Brain pericyte (primary cell): ENCODE data around the gene BET1.

Experiments
- DNase-seq: peaks from one replicate; pipeline ENCODE4 v3.0.0-alpha.2; 2012; ENCODE audit warnings: low read depth, low spot score

BET1 gene

DNA sequence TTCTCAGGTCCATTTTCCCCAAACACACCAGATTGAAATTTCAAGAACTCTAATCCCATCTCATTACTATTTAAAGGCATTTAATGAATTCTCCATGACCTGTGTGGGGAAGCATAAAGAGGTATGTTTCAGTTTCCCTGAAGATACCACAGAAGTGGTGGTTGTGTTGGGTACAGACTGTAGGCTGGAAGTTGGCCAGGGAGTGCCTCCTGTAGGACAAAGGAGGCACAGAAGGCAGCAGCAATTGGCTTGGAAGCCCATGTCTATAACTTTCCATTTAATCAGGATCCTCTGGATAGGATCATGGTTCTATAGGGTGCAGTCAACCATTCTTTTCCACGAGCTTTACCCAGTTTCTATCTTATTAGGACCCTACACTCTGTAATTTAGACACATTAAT, 8.6 kb upstream of the BET1 start:
- DNase-seq, result no peak

DNA sequence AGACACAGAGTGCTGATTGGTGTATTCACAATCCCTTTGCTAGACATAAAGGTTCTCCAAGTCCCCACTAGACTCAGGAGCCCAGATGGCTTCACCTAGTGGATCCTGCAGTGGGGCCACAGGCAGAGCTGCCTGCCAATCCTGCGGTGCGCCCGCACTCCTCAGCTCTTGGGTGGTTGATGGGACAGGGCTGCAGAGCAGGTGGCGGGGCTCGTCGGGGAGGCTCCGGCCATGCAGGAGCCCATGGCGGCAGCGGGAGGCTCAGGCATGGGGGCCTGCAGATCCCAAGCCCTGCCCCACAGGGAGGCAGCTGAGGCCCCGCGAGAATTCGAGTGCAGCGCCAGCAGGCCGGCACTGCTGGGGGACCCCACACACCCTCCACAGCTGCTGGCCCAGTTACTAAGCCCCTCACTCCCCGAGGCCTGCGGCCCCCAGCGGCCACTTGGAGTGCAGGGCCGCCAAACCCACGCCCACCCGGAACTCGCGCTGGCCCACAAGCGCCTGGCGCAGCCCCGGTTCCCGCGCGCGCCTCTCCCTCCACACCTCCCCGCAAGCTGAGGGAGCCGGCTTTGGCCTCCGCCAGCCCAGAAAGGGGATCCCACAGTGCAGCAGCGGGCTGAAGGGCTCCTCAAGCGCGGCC, 7.7 kb upstream of the BET1 start:
- DNase-seq, result no peak

DNA sequence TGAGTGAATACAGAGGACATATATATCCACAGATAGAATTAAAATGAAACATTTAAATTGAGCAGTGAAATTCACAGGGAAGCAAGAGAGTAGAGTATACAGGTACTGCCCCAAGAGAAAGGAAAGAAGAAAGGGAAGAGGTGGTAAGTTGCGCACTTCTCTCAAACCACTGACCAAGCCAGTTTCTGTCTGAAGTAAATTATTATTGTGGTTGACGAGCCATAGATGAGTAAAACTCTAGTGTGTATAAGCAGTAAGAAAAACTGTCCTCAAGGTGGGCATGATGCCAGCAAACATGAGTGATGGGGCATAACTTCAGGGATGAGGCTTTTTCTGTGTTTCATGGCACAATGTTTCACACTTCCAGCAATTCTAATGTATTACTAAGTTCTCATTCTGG, 4.4 kb upstream of the BET1 start:
- DNase-seq, result no peak

DNA sequence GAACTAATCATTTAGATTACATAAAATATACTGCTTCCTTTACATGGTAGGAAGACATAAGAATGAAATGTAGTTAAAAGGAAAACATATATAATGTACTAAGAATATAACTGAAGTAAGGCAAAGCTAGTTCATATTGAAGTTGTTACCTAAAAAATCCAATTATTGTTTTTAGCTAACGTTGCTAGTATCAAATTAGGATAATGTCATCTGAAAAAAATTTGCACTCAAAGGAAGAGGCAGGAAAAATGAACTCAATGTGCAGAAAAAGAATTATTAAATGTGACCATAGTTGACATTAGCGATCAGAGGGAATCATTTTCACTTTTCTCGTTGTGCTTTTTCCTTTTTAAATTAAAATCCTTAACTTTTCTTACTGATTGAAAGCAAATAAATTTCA, 1.6 kb upstream of the BET1 start:
- DNase-seq, result no peak

DNA sequence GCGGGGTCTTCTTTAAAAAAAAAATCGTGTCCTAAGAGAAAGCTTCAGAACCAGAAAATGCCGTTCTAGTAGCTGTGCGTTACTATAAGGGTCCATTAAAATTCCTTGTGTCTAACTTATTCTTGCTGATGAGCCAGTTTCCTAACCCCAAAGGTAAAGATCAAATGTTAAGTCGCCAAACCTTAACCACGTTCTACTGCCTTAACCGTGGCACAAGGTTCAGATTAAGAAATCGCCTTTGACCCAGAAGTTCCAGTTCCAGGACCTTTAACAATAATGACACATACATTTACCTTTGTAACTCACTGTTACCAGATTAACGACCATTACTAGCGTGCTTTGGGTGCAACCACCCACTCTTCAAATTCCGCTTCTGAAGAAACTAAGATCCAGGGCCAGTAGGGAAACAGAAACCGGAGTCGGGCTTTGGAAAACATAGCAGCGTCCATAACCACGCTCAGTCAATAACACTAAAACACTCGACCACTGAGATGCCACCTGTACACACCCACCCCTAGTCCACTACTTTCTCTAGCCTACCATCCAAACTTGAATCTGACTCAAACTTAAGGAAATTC, 620 bp downstream of the BET1 start:
- no peak for DNase-seq

DNA sequence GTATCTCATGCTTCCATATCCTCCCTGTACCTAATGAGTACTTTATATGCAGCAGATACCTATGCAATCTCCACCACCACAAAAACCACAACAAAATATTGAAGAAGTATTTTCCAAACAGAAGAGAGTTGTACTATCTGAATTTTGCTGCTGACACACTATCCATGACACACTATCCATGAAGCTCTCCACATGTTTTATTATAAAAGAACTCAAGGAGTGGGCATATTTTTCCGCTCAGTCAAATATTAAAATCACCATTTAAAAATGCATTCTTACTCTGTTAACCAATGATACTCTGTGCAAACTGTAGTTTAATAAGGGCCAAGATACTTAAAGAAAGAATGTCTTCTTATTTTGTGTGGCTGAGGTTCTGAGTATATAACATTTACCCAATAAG, 2.8 kb downstream of the BET1 start:
- no peak for DNase-seq

DNA sequence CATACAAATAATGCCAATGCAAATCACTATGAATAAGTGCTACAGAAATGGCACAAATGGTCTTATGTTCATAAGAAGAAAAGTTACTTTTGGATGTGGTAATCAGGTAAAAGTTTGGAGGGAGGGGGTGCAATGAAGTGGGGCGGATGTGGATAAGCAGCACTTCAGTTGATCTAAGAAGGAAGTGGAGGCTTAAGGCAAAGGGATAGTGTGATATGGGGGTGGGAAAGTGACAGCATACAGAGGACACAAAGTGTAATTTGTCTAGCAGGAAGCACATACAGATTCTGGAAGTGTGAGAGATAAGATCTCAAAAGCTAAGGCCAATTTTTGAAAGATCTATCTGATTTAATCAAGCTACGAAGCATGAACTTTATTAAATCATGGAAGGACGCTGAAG, 6.3 kb downstream of the BET1 start:
- DNase-seq, result no peak

DNA sequence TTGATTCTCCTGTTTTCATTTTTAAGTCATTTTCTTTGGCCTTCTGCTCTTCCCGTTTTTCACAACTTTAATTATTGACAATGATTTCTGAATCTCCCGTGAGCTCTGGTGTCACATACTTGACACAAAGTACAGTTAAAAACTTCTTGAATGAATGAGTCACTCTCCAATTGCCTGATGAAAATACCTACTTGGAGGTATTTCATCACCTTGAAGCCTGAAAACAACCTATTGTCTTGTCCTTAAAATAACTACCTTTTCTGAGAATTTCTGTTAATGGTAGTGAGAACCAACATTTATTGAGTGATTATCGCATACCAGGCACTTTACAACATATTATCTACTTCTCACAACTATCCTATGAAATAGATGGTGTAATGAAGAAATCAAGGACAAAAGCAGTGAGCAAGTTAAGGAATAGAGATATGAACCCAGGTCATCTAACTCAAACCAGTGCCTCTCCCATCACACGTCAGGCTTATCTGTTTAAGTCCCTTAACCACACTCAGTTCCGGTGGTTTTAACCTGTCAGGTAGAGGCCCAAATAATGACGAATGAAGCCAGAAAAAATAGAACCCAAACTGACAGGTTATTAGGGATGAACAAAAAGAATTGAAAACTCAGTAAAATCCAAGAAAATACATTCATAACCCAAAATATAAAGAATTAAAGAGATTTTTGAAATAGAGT, 11.6 kb downstream of the BET1 start:
- no peak for DNase-seq

DNA sequence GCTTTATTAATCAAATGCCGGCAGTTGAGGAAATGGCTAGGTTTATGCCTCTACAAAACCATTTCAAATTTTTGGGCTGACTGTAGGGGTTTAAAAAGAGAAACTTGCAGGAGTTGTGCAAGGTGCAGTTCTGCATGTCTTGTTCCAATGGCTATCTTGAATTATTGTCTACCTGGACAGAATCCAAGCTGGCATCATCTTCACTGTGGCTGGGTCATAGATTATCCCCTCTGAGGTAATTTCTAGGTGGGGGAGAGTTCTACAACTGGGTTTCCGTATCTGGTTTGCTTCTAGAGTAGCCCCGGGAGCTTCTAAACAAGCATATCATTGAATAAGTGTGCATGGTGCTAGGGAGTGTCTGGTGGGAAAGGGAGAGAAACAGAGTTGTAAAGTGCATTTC, 16.9 kb downstream of the BET1 start:
- no peak for DNase-seq

DNA sequence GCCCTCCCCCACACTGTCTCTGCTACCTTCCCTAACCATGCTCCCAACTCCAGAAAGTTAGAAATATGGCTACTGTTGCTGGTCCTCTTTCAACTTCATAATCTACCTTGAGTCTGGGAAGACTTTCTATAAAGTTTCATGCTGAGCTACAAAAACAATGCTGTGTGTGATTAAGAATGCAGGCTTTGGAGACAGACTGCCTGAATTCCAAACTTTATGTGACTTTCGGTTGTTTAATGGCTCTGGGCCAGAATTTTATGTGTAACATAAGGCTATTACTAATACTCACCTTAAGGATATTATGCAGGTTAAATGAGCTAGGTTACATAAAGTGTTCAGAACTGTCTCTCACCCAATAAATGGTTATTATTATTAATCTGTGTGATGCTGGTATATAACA, 19.1 kb downstream of the BET1 start:
- no peak for DNase-seq

DNA sequence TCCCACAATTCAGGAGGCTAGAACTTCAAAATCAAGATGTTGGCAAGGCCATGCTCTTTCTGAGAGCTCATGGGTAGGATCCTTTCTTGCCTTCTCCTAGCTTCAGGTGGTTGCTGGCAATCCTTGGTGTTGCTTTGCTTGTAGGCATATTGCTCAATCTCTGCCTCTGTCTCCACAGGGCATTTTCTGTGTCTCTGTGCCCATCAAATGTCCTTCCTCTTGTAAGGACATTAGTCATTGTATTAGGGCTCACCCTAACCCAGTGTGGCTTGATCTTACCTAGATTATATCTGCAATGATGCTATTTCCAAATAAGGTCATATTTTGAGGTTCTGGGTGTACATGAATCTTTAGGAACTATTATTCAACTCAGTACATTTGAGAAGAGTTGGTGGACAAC, 20.1 kb downstream of the BET1 start:
- no peak for DNase-seq

DNA sequence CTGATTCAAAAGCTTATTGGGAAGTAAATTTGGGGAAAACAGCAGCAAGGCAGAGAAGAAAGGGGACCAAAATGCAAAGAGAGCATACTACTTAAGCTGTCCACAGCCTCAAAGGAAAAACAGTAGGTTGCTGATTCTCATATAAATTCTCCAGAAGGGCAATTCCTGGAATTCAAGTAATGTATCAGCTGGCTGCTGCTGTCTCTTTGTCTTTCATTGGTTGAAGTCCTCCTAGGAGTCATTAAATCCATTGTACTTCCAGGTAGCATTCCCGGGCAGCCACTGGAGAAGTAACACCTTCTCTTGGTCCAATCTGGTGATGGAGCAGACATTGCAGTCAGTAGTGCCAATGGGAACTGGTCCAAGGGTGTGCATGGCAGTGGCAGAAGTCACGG, 22.7 kb downstream of the BET1 start:
- no peak for DNase-seq

DNA sequence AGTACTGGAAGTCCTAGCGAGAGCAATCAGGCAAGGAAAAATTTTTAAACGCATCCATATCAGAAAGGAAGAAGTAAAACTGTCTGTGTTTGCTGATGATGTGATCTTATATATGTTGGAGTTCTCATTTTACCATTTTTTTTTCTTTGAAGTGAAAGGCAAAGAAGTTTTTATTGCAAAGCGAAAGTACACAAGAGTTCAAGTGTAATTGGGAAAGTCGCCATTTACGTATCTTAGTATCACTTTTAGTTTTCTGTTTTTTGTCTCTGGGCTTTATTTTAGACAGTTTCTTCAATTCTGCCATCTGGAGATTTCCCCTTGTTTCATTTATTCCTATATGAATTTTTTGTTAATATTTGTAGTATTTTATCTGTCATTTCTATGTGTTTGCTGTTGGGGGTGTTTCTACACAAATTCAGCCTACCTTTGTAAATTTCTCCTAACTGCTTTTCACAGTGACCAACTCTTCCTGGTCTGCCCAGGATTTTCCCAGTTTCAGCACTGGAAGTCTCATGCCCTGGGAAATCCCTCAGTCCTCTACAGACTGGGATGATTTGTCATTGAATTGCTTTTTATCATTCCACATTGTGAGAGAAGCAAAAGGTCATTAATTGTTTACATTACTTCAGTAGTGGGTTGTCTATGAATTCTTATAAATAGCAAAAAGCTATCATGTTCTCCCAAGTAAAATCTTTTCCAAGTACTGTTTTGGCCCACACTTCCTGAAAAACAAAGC, 23.2 kb downstream of the BET1 start:
- no peak for DNase-seq

DNA sequence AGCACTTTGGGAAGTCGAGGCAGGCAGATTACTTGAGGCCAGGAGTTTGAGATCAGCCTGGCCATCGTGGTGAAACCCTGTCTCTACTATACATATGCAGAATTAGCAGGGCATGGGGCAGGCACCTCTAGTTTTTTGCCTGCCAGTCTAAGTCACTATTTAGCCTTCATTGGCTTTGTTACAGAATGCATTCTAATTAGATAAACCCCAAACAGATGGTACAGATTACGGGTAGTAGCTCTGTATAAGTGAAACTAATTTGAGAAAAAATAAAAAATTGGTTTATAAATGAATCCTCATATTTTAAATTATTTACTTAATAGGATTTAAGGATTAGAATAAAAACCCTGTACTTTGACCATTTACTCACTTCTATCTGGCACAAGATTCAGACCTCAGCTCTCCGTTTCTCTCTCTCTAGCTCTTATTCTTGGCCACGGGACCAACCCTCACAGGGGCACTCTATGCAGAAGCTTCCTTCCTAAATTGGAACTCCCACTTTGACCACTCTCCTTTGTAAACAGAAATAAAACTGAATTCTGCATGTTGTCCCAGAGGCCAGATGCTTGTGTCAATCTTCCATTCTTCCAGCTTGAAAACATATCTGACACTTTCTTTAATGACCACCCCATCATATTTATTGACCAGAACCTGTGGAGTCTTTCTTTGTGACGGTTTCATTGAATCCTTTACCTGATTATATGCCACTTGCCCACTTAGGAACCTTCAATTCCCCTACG, 26.8 kb downstream of the BET1 start:
- no peak for DNase-seq

DNA sequence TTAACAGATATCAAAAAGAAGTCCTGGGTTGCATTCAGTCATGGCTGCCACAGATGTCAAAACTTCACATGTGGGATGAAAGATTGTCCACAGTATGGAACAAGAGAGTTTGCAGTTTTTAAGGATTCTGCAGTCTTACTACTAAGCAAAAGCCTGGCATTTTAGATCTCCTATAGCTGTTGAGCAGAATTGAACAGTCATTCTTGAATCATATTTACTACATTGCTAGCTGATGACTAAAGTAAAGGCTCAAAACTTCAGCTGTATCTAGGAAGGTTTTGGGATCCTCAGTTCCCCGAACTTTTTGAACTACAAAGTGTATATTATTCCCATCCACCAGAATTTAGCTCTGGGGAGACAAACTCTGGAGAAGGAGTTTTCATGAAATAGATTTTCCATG, 31.0 kb downstream of the BET1 start:
- no peak for DNase-seq

DNA sequence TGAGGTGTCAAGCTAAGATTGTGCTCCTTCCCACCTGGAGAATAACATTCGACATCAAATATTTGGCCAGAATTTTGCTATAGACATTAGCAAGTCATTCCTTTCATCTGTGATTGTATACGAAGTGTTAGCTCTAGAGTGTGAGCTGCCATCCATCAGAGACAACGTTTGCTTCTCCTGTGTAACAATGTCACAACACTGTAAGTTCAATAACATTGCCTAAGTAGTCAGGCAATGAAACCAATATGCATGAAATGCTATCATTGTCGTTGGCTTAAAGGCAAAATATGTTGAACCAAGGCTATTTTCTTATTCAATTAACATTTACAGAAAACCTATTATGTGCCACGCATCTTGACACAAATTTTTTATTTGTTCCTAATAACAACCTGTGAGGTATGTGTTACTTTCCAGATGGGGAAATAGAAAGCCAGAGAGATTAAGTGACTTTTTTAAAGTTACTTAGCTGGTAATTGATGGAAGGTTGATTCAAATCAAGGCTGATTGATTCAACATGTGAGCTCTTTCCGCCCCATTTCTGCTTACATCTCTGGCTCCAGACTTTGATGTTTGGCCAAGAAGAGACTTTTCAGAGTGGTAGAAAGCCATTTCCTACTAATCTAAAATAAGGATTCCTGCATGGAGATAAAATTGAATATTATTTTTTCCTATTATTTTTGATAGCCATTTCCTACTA, 32.0 kb downstream of the BET1 start:
- DNase-seq, result no peak

DNA sequence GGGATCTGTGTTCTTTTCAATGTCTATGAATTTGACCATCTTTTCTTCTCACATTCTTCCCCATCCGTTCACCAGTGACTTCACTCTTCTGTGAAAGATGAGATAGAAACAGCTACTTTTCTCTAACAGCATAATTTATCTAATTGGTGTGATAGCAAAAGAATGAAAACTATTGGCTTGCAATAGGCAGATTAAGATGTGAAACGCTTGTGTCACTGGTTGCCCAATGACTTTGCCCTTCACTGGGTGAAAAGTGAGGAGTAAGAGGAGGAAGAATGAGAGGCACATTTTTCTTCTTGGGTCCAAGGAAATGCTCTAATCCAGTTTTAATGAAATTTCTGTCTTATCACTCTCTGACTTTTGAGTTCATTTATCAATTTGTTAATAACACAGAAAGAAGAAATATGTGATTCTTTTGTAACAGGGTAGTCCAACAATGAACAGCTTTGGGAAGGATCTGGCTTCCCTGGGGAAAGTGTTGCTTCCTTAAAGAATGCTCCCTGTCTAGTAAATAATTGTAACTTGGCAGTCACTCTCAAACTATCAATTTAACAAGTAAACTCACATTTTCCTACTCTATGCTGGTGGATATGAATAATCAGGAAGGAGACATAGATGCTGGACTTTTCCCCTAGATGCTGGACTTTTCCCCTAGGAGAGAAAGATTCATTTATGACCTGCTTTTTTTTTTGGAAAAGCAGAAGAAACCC, 35.1 kb downstream of the BET1 start:
- DNase-seq, result no peak

DNA sequence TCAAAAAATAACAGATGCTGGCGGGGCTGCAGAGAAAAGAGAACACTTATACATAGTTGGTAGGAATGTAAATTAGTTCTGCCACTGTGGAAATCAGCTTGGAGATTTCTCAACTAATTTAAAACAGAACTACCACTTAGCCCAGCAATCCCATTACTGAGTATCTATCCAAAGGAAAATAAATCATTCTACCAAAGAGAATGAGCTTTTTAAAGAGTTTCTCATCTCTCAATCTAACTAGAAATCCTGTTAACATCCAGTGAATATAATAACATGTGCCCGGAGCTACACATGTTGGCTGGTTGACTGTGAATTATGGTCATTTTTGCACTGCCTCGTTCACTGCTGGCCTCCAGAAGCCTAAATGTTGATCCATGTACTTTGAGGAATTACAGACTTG, 39.3 kb downstream of the BET1 start:
- DNase-seq, result no peak

DNA sequence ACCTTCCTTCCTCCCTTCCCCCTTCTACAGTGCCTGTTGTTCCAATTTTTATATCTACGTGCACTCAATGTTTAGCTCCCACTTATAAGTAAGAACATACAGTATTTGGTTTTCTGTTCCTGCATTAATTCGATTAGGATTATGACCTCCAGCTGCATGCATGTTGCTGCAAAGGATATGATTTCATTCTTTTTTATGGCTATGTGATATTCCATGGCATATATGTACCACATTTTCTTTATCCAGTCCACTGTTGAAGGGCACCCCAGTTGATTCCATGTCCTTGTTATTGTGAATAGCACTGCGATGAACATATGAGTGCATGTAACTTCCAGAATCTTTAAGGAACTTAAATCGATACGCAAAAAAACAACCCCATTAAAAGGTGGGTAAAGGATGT, 39.9 kb downstream of the BET1 start:
- DNase-seq, result no peak

DNA sequence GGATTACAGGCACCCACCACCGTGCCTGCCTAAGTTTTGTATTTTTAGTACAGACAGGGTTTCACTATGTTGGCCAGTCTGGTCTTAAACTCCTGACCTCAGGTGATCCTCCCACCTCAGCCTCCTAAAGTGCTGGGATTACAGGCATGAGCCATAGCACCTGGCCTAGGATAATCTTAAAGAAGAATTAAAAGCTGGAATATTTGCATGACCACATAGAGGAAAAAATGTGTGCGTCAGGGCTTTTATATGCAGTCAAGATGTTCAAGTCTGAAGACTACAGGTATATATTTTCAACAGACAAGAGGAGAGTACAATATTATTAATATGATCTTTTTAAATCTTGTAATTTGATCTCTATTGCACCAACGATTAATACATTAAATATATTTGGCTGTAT, 43.2 kb downstream of the BET1 start:
- no peak for DNase-seq

DNA sequence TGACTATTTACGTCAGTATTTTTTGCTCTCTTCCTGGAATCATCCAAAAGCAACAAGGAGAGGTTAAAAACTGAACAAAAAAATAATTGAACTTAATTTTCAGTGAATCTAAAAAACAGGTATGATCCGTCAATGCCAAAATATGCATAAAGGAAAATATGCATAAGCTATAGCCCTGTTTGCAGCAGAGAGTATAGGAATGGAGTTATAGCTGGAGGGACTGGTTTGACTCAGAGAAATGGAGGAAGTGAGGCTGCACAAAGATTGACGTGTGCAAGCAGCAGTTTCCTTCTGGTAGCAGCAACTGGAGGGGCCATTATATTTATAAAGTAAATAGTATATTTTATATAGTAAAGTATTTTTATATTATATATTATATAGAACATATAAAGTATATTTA, 45.5 kb downstream of the BET1 start:
- DNase-seq, result no peak
